Muscle of leg (tissue), 11 donors: ENCODE data around the gene PSAPL1. TPM values are rescaled to one million over a fixed set of nuclear protein-coding genes. Genes with fewer than 3 reads are reported as not detected.

Experiments
- DNase-seq: peaks from one replicate; pipeline ENCODE4 v3.0.0; 2013
- H3K27ac ChIP-seq: one replicate; pipeline ENCODE4 v1.5.1; 2013; ENCODE audit warnings: mild to moderate bottlenecking, low read length, control low read depth
- H3K27me3 ChIP-seq: one replicate; pipeline ENCODE4 v1.6.1; 2013; ENCODE audit warnings: low read length; ENCODE audit not compliant: control insufficient read depth, insufficient read depth
- H3K36me3 ChIP-seq: one replicate; pipeline ENCODE4 v1.6.1; 2013; ENCODE audit warnings: low read length; ENCODE audit not compliant: control insufficient read depth, insufficient read depth
- H3K4me1 ChIP-seq: one replicate; pipeline ENCODE4 v1.6.1; 2013; ENCODE audit warnings: low read length; ENCODE audit not compliant: control insufficient read depth, insufficient read depth
- H3K4me3 ChIP-seq: one replicate; pipeline ENCODE4 v1.5.1; 2013; ENCODE audit warnings: low read length, control low read depth
- H3K9me3 ChIP-seq: replicated peaks from 2 replicates; pipeline ENCODE4 v1.6.1; 2013; ENCODE audit warnings: low read depth, low read length; ENCODE audit not compliant: control insufficient read depth
- WGBS: methylation state at CpG from one replicate; pipeline ENCODE4 v1.1.5; 2013; ENCODE audit warnings: missing lambda C conversion rate; ENCODE audit not compliant: insufficient coverage; 5-methylcytosine and 5-hydroxymethylcytosine counted together
- polyA plus RNA-seq, 8 donors: library from polyadenylated mRNA; unstranded; fragments of 120-200 nt; gene quantifications; one replicate each; pipeline versions ENCODE4 v1.2.1 to v1.2.3, GENCODE V29; 2013; ENCODE audit warnings: inconsistent platforms in 1 of 8, low replicate concordance in 1 of 8; ENCODE audit not compliant: insufficient read length in 8 of 8, insufficient read depth in 1 of 8
- total RNA-seq: library from RNA; stranded (reverse); fragments of 120-200 nt; gene quantifications from one replicate; pipeline ENCODE4 v1.2.4, GENCODE V29; 2013

The PSAPL1 gene
- total and polyA plus RNA-seq, 9 donors: not detected

- no peaks in the 10 kb centered on the region for H3K9me3 ChIP-seq
- WGBS: 23% methylated on average over 9 of the region's 10 CpGs
- H3K27ac ChIP-seq: no peak overlapping the region
- peak; percentile 43 for DNase-seq
- peaks cover 25% of the 10 kb centered on the region for H3K4me1 ChIP-seq
- H3K36me3 ChIP-seq: no peaks in the 10 kb centered on the region
- no peaks in the 10 kb centered on the region for H3K27me3 ChIP-seq
- H3K4me3 ChIP-seq: no peak overlapping the region
Measured at GRCh38 chr4:7427361-7427760, 7.4 kb downstream of the PSAPL1 start.

DNA sequence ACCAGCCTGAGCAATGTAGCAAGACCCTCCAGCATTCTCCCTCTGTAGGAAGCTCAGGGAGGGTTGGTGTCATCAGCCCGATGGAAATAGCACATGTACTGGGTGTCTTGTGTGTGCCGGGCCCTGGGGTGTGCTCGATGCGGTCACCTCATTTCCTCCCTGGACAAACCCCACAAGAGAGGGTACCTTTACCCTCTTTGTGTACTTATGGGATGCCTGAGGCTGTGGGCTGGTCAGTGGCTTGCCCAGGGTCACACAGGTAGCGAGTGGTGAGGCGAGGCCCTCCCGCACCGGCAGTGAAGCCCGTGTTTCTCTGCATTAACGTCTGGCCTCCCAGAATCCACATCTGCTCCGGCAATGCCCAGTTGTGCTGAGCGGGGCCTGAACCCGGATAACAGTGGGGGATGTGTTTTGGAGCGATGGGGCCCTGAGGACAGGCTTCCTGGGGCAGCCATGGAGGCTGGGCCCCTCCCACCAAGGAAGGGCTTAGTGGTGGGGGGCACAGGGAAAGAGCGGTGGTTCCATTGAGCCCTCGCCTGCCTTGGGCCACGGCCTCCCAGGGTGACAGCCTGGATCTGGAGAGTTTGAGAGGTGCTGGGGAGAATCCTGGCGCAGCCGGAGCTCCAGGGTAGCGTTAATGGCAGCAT is 8.1 kb downstream of the PSAPL1 start:
- Histone ChIP-seq H3K4me1 (peaks cover 25% of the 10 kb centered on the region), H3K27me3 (no peaks in the 10 kb centered on the region), H3K9me3 (no peaks in the 10 kb centered on the region), H3K36me3 (no peaks in the 10 kb centered on the region), H3K27ac (no peak overlapping the region), H3K4me3 (no peak overlapping the region)
- no peak for DNase-seq
- WGBS: 71% methylated on average over 14 of the region's 20 CpGs

DNA sequence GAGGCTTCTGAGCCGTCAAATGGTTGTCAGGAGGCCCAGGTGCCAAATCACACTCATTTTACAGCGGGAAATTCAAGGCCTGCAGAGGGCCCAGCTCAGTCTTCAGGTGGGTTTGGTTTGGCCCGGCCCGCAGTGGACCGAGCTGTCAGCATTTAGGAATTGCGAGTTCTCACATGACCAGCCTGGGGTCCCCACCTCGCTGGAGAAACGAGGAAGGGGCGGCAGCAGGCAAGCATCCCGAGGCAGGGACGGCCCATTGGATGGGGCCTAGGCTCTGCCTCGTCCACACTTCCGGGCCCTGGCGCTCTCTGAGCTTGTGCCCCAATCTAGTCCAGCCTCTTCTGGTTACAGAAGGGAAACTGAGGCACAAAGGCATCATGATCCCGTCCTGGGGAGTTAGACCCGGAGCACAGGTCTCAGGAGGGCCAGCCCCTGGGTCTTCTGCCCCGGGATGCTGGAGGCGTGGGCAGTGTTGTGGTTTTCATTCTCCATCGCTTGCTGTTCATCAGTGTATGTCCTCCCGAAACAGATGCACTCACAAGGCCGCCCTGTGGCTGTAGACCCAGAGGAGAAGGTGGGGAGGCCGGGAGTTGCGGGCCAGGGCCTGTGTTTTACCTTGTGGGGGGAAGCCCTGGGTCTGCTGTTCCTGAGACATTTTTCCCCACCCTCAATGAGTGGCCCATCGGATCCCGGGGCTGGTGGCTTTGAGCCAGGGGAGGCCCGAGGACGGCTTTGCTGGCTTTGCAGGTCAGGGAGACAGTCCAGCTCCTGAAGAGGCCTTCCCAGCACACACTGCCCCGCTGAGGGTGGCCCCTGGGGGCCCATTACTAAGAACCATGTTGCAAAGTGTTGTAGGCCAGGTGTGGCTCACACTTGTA is 8.9 kb downstream of the PSAPL1 start:
- Histone ChIP-seq H3K4me3 (no peak overlapping the region), H3K36me3 (no peaks in the 10 kb centered on the region), H3K4me1 (peaks cover 27% of the 10 kb centered on the region), H3K27ac (no peak overlapping the region), H3K27me3 (no peaks in the 10 kb centered on the region), H3K9me3 (no peaks in the 10 kb centered on the region)
- DNase-seq: no peak
- 79% methylated on average over 21 of the region's 28 CpGs for WGBS

DNA sequence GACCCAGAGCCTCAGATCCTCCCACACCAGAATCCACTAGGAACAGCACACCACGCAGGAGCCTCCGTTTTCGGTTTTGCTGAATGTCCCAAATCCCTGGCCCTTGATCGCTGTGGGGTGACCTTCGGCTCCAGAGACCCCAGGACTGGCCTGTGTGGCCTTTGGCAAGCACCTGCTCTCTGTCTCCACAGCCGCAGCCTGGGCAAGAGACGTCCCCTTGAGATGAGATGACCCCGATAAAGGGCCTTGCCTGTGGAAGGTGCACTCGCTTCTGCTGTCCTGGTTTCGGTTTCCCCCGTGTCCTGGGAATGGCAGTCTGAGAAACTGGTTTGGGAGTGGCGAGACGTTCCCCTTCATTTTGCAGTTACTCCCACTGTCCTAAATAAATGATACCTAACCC is 9.6 kb downstream of the PSAPL1 start:
- Histone ChIP-seq H3K27ac (no peak overlapping the region), H3K4me3 (no peak overlapping the region), H3K4me1 (peaks cover 34% of the 10 kb centered on the region), H3K9me3 (no peaks in the 10 kb centered on the region), H3K36me3 (no peaks in the 10 kb centered on the region), H3K27me3 (no peaks in the 10 kb centered on the region)
- DNase-seq: no peak
- WGBS: 73% methylated on average over 10 of the region's 13 CpGs

- Histone ChIP-seq H3K36me3 (no peaks in the 10 kb centered on the region), H3K27me3 (peaks cover 2% of the 10 kb centered on the region), H3K4me1 (peaks cover 34% of the 10 kb centered on the region), H3K4me3 (no peak overlapping the region), H3K9me3 (no peaks in the 10 kb centered on the region), H3K27ac (no peak overlapping the region)
- WGBS: 83% methylated on average over 13 of the region's 18 CpGs
- DNase-seq: no peak
Measured at GRCh38 chr4:7424553-7425111, 10.1 kb downstream of the PSAPL1 start.

- Histone ChIP-seq H3K4me1 (peaks cover 34% of the 10 kb centered on the region), H3K27me3 (peaks cover 4% of the 10 kb centered on the region), H3K4me3 (no peak overlapping the region), H3K36me3 (no peaks in the 10 kb centered on the region), H3K27ac (no peak overlapping the region), H3K9me3 (no peaks in the 10 kb centered on the region)
- peak; percentile 91 for DNase-seq
- 56% methylated on average over 16 of the region's 17 CpGs for WGBS
Measured at GRCh38 chr4:7423801-7424552, 10.8 kb downstream of the PSAPL1 start.

- Histone ChIP-seq H3K4me1 (peaks cover 34% of the 10 kb centered on the region), H3K27me3 (peaks cover 4% of the 10 kb centered on the region), H3K9me3 (peaks cover 4% of the 10 kb centered on the region), H3K27ac (peak overlapping the region; percentile 20), H3K36me3 (no peaks in the 10 kb centered on the region), H3K4me3 (no peak overlapping the region)
- no peak for DNase-seq
- 71% methylated on average over 1 of the region's 5 CpGs for WGBS
Measured at GRCh38 chr4:7423391-7423790, 11.3 kb downstream of the PSAPL1 start.

- peaks cover 4% of the 10 kb centered on the region for H3K27me3 ChIP-seq
- H3K27ac ChIP-seq: no peak overlapping the region
- H3K4me1 ChIP-seq: peaks cover 30% of the 10 kb centered on the region
- no peaks in the 10 kb centered on the region for H3K36me3 ChIP-seq
- WGBS: 88% methylated on average over 6 of the region's 9 CpGs
- DNase-seq: no peak
- H3K4me3 ChIP-seq: no peak overlapping the region
- H3K9me3 ChIP-seq: peaks cover 4% of the 10 kb centered on the region
Measured at GRCh38 chr4:7422898-7423180, 11.9 kb downstream of the PSAPL1 start.

- Histone ChIP-seq H3K36me3 (no peaks in the 10 kb centered on the region), H3K4me1 (peaks cover 27% of the 10 kb centered on the region), H3K27me3 (peaks cover 4% of the 10 kb centered on the region), H3K9me3 (peaks cover 4% of the 10 kb centered on the region), H3K27ac (no peak overlapping the region), H3K4me3 (no peak overlapping the region)
- 93% methylated on average over 19 of the region's 19 CpGs for WGBS
- DNase-seq: no peak
Measured at GRCh38 chr4:7422151-7422897, 12.4 kb downstream of the PSAPL1 start.
